H1 (cell line): Measurements from ENCODE around the gene YY1AP1.
"Not testable (repeated sequence)": the region's sequence is repeated elsewhere in the genome, so short reads cannot be mapped to it uniquely, and the experiment has no call there.

ENCODE experiments used
- CHD7 ChIP-seq: fragments of 300-600 bp; sonication (generic); IDR thresholded peaks from 2 replicates; pipeline ENCODE4 v1.7.1; 2012; ENCODE audit warnings: low read length, moderate library complexity, mild to moderate bottlenecking, inconsistent platforms; ENCODE audit not compliant: insufficient replicate concordance
- CTCF ChIP-seq, 3 experiments: IDR thresholded peaks; 1 replicate in 2 of 3; 2 replicates in 1 of 3; pipeline versions ENCODE4 v1.5.1 to v1.6.1; 2011; ENCODE audit warnings: low read length in 3 of 3, mild to moderate bottlenecking in 3 of 3, inconsistent platforms in 2 of 3, low read depth in 1 of 3, moderate library complexity in 1 of 3; ENCODE audit not compliant: insufficient read depth in 1 of 3; ENCODE audit errors: control extremely low read depth in 1 of 3
- EZH2 ChIP-seq: fragments of 200-600 bp; sonication (generic); IDR thresholded peaks from 2 replicates; pipeline ENCODE4 v1.7.1; 2012; ENCODE audit warnings: low read depth, mild to moderate bottlenecking, moderate library complexity, low read length, inconsistent platforms; ENCODE audit not compliant: severe bottlenecking
- MAFK ChIP-seq: IDR thresholded peaks from 2 replicates; pipeline ENCODE4 v1.6.1; 2012; ENCODE audit warnings: low read depth, mild to moderate bottlenecking, improper control_type of control experiment, low read length
- MAX ChIP-seq: IDR thresholded peaks from 2 replicates; pipeline ENCODE4 v1.6.1; 2012; ENCODE audit warnings: inconsistent platforms
- POLR2A ChIP-seq, 2 experiments: IDR thresholded peaks; 1 replicate in 1 of 2; 2 replicates in 1 of 2; pipeline ENCODE4 v1.6.1; 2011; ENCODE audit warnings: low read depth in 2 of 2, low read length in 2 of 2, mild to moderate bottlenecking in 2 of 2; ENCODE audit errors: control extremely low read depth in 1 of 2
- RAD21 ChIP-seq, 2 experiments: IDR thresholded peaks in 1 of 2; conservative IDR thresholded peaks in 1 of 2; 2 replicates each; pipeline ENCODE4 v1.6.1; 2011; ENCODE audit warnings: low read depth in 2 of 2, low read length in 2 of 2, improper control_type of control experiment in 1 of 2, inconsistent platforms in 1 of 2, mild to moderate bottlenecking in 1 of 2, moderate library complexity in 1 of 2
- TBP ChIP-seq: IDR thresholded peaks from 2 replicates; pipeline ENCODE4 v1.6.1; 2011; ENCODE audit warnings: low read depth, low read length, improper control_type of control experiment
- ZNF274 ChIP-seq: IDR thresholded peaks from 2 replicates; pipeline ENCODE4 v1.7.0; 2012; ENCODE audit warnings: low read length, borderline replicate concordance; ENCODE audit errors: extremely low read depth

- TF ChIP-seq MAX; POLR2A (IDR thresholded peaks at IDR 0.05; ENCODE audit: control extremely low read depth in 1 of 2, low read depth in 2 of 2, low read length in 2 of 2); EZH2; CTCF (IDR thresholded peaks at IDR 0.05; ENCODE audit: control extremely low read depth in 1 of 3, insufficient read depth in 1 of 3, low read depth in 1 of 3, low read length in 3 of 3); TBP; RAD21 (IDR thresholded peaks at IDR 0.05 in 1 of 2, conservative IDR thresholded peaks at IDR 0.05 in 1 of 2; ENCODE audit: low read depth in 2 of 2, low read length in 2 of 2); CHD7; ZNF274; MAFK: not testable (repeated sequence)
Observed at GRCh38 chr1:155642559-155643180, 45.9 kb downstream of the YY1AP1 start.
